ENCODE results near the gene PLCL2.

DNA sequence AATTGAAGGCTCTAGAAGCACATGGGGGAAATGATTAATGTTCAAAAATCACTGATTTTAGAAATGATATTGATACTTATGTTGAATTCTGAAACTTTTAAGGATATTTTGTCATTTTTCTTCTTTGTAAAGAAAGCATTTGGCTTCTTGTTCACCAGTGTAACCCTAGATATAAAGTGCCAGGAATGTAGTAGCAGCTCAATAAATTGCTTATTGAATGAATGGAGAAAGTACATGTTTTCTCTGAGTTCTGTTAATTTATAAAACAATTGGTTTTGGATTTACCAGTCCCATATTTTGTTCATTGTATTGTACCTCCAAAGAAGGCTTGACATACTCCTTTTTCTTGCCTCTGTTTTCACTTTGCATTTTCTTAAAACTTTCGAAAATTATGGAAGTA lies 2.4 kb downstream of the PLCL2 start:
- TF ChIP-seq, protein P1, sequence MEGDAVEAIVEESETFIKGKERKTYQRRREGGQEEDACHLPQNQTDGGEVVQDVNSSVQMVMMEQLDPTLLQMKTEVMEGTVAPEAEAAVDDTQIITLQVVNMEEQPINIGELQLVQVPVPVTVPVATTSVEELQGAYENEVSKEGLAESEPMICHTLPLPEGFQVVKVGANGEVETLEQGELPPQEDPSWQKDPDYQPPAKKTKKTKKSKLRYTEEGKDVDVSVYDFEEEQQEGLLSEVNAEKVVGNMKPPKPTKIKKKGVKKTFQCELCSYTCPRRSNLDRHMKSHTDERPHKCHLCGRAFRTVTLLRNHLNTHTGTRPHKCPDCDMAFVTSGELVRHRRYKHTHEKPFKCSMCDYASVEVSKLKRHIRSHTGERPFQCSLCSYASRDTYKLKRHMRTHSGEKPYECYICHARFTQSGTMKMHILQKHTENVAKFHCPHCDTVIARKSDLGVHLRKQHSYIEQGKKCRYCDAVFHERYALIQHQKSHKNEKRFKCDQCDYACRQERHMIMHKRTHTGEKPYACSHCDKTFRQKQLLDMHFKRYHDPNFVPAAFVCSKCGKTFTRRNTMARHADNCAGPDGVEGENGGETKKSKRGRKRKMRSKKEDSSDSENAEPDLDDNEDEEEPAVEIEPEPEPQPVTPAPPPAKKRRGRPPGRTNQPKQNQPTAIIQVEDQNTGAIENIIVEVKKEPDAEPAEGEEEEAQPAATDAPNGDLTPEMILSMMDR (conservative IDR thresholded peaks at IDR 0.05; ENCODE audit: low read depth, low read length): no peak
- TF ChIP-seq EZH2 (IDR thresholded peaks at IDR 0.05; ENCODE audit: borderline replicate concordance, low read depth, low read length, poor library complexity, severe bottlenecking): no peak
